MM.1S (cell line): Measurements from ENCODE around the gene TMOD1.
A peak's percentile ranks its signal among the peaks of the same experiment; 100 is the strongest.

Experiments used
- DNase-seq: peaks from one replicate; pipeline ENCODE4 v3.0.0-alpha.2; 2015
- H2AFZ ChIP-seq: fragments of 300-600 bp; sonication (generic); 2 replicates; pipeline ENCODE4 v1.6.0; 2016; ENCODE audit warnings: antibody characterized with exemption, low read length
- H3F3A ChIP-seq: fragments of 300-600 bp; sonication (generic); 2 replicates; pipeline ENCODE4 v1.6.1; 2016; ENCODE audit warnings: mild to moderate bottlenecking, antibody characterized with exemption, low read length, moderate library complexity, mixed read lengths; ENCODE audit not compliant: insufficient read depth
- H3K27ac ChIP-seq: fragments of 300-600 bp; sonication (generic); 2 replicates; pipeline ENCODE4 v1.5.1; 2016; ENCODE audit warnings: mild to moderate bottlenecking, low read length
- H3K27me3 ChIP-seq: fragments of 300-600 bp; sonication (generic); replicated peaks from 2 replicates; pipeline ENCODE4 v1.6.0; 2016; ENCODE audit warnings: low read length; ENCODE audit not compliant: insufficient read depth
- H3K36me3 ChIP-seq: fragments of 300-600 bp; sonication (generic); replicated peaks from 2 replicates; pipeline ENCODE4 v1.6.1; 2016; ENCODE audit warnings: mild to moderate bottlenecking, low read length, mixed read lengths; ENCODE audit not compliant: insufficient read depth
- H3K4me1 ChIP-seq: fragments of 300-600 bp; sonication (generic); 2 replicates; pipeline ENCODE4 v1.6.1; 2016; ENCODE audit warnings: low read length, mixed read lengths
- H3K4me2 ChIP-seq: fragments of 300-600 bp; sonication (generic); 2 replicates; pipeline ENCODE4 v1.6.0; 2016; ENCODE audit warnings: low read depth, low read length
- H3K4me3 ChIP-seq: fragments of 300-600 bp; sonication (generic); 2 replicates; pipeline ENCODE4 v1.5.1; 2016; ENCODE audit warnings: low read length, mixed read lengths
- H3K79me2 ChIP-seq: fragments of 300-600 bp; sonication (generic); 2 replicates; pipeline ENCODE4 v1.6.1; 2016; ENCODE audit warnings: mixed run types, low read length, mixed read lengths
- H3K9ac ChIP-seq: fragments of 300-600 bp; sonication (generic); 2 replicates; pipeline ENCODE4 v1.6.1; 2016; ENCODE audit warnings: low read length, mixed read lengths
- H3K9me2 ChIP-seq: fragments of 300-600 bp; sonication (generic); replicated peaks from 2 replicates; pipeline ENCODE4 v1.6.1; 2016; ENCODE audit warnings: mild to moderate bottlenecking, low read length, mixed read lengths; ENCODE audit not compliant: insufficient read depth
- H3K9me3 ChIP-seq: fragments of 300-600 bp; sonication (generic); replicated peaks from 2 replicates; pipeline ENCODE4 v1.6.1; 2016; ENCODE audit warnings: mild to moderate bottlenecking, low read length, mixed read lengths; ENCODE audit not compliant: insufficient read depth
- H4K20me1 ChIP-seq: fragments of 300-600 bp; sonication (generic); 2 replicates; pipeline ENCODE4 v1.6.1; 2016; ENCODE audit warnings: mild to moderate bottlenecking, low read length, moderate library complexity, mixed read lengths; ENCODE audit not compliant: insufficient read depth
- CTCF ChIP-seq: fragments of 300-600 bp; sonication (generic); IDR thresholded peaks from 2 replicates; pipeline ENCODE4 v1.5.1; 2016; ENCODE audit warnings: antibody characterized with exemption, low read length, mixed read lengths
- EZH2 ChIP-seq: fragments of 300-600 bp; sonication (generic); optimal IDR thresholded peaks from 2 replicates; pipeline ENCODE3; 2017; ENCODE audit warnings: low read depth, mild to moderate bottlenecking, antibody characterized with exemption, low read length, mixed read lengths
- EZH2phosphoT487 ChIP-seq: fragments of 300-600 bp; sonication (generic); IDR thresholded peaks from 2 replicates; pipeline ENCODE4 v1.6.1; 2018; ENCODE audit warnings: antibody characterized with exemption, low read length

TMOD1 gene

DNA sequence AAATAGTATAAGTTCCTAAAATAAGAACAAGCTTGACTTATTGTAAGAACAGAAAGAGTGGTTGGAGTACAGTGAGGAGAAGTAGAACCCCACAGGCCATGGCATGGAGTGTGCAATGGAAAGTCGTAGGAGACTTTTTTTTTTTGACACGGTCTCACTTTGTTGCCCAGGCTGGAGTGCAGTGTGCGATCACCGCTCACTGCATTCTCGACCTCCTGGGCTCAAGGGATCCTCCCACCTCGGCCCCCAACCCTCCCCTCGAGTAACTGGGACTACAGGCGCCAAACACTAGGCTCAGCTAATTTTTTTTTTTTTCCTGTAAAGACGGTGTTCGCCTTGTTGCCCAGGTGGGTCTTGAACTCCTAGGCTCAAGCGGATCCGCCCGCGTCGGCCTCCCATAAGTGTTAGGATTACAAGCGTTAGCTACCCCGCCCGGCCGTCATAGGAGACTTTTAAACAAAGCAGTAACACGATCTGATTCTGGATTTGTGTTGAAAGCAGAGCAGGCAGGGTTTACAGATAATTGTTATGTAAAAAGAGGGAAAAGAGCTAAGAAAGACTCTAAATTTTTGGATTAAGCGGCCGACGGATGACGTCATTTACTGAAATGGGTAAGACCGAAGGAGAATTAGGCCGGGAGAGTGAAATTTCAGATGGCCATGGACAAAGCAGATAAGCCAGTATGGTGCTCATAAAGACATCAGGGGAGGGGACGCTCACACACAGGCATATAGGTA lies 130.9 kb downstream of the TMOD1 start:
- Histone ChIP-seq H3K9me3 (no peaks in the 10 kb centered on the region), H3F3A (peaks cover 27% of the 10 kb centered on the region), H3K9ac (peak overlapping the region; percentile 91), H2AFZ (peak overlapping the region; percentile 67), H3K27ac (peak overlapping the region; percentile 97), H3K27me3 (no peaks in the 10 kb centered on the region), H3K36me3 (no peaks in the 10 kb centered on the region), H3K4me2 (peak overlapping the region; percentile 87), H3K9me2 (no peaks in the 10 kb centered on the region), H3K4me3 (peak overlapping the region; percentile 93), H3K4me1 (peaks cover 23% of the 10 kb centered on the region), H3K79me2 (peaks cover 72% of the 10 kb centered on the region), H4K20me1 (no peaks in the 10 kb centered on the region; the same call in 1 of the 2 replicates)
- no peak for TF ChIP-seq EZH2phosphoT487
- TF ChIP-seq EZH2, result no peak
- no peak for TF ChIP-seq CTCF
- peak; percentile 15 for DNase-seq

DNA sequence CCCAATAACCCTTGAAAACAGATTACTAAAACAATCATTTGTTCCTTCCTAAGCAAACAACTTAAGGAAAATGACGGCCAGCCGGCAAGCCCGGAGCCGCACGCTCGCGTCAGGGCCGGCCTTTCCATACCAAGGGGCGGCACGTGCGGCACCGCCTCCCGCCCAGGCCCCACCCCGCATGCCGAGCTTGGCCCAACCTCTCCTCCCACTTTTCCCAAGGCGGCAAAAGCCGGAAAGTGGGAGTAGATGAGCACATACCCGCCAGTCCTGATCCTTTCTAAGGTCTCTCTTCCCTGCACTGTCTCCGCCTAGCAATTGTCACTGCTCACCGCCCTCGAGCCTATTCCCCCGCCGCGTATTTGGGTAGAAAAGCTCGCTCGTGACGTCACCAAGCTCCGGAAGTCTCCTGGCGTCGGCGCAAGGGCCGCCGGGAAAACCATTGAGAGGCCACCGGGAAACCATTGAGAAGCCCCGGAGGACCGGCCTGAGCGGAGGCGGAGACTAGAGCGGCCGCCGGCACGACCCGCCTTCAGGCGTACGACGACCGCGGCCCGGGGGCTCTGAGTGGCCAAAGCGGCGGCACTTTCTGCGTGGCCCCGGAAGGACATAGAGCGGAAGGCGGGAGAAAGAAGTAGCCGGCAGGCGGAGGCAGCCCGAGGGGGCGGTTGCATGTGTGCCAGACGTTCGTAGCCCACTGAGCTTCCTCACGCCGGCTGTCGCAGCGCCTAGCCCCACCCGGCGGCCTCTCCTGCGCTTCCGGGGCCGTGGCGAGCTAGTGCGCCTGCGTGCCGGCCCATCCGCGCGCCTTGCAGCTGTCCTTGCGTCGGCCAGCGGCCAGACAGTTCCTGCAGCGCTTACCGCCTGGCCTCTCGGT lies 131.8 kb downstream of the TMOD1 start, which contains the start of the genes NCBP1 and TSTD2:
NCBP1 (plus strand) TSS at position 837 of the 874 bp plus-strand sequence. CDS start 61 bp downstream, outside the sequence.
TSTD2 (minus strand) TSS at position 384 of the 874 bp plus-strand sequence. CDS start 5,806 bp downstream, outside the sequence.
- peak; percentile 99 for DNase-seq
- peaks cover 27% of the 10 kb centered on the region for H3F3A ChIP-seq

More for the DNA sequence above, 131.8 kb downstream of the TMOD1 start, which contains the start of the genes NCBP1 and TSTD2:
- TF ChIP-seq EZH2 (no peak), EZH2phosphoT487 (no peak), CTCF (no peak)
- no peaks in the 10 kb centered on the region for H3K27me3 ChIP-seq
- peak within 1 kb of the TSS; percentile 87 for H3K4me2 ChIP-seq
- H4K20me1 ChIP-seq, result peaks cover 3% of the 10 kb centered on the region; the same call in 1 of the 2 replicates
- peak within 1 kb of the TSS; percentile 97 for H3K27ac ChIP-seq
- no peaks in the 10 kb centered on the region for H3K36me3 ChIP-seq
- H3K9me3 ChIP-seq, result no peaks in the 10 kb centered on the region
- peak within 1 kb of the TSS; percentile 93 for H3K4me3 ChIP-seq
- H3K79me2 ChIP-seq, result peaks cover 72% of the 10 kb centered on the region
- no peaks in the 10 kb centered on the region for H3K9me2 ChIP-seq
- peaks cover 18% of the 10 kb centered on the region for H3K4me1 ChIP-seq
- H2AFZ ChIP-seq, result peak within 1 kb of the TSS; percentile 67
- peak within 1 kb of the TSS; percentile 91 for H3K9ac ChIP-seq
